CD4-positive, alpha-beta T cell treated with Interleukin-6 for 4 hours (primary cell): ENCODE results near the gene MCCD1.
A peak's percentile ranks its signal among the peaks of the same experiment; 100 is the strongest.

Experiments
- DNase-seq: peaks from one replicate; pipeline ENCODE4 v3.0.0-alpha.2; 2020; ENCODE audit warnings: mixed read lengths

MCCD1 gene

DNA sequence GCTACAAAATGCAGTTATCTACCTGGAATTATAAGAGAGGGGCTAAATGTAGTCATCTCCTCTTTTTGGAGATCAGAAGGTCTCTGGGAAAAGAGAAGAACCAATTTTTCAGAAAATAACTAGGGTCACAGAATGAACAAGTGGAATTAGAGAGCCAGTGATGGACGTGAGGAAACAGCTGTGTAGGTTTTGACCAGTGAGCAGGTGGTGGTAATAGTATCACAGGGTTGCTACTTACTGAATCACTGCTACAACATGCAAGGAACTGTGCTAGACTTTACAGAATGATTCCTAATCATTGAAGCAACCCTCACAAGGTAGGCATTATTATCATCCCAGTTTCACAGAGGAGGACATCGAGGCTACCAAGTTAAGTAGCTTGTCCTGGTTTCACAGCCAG is 15.9 kb downstream of the MCCD1 start:
- no peak for DNase-seq

DNA sequence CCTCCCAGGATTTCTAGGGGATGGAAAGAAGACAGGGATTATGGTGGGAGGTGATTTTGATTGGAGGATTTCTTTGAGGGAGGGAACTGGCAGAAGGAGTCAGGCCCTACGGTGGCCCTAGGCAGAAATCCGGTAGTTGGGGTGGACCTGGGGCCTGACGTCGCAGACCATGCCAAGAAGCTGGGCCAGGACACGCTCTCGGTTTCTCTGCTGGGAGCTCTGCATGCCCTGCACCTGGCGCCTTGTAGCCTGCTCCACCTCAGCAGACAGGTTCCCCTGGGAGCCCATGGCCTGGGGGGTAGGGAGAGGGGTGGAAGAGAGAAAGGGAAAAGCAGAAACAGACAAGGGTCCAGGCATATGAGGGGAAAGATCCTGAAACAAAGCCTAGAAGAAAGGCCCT is 16.5 kb downstream of the MCCD1 start:
- no peak for DNase-seq

DNA sequence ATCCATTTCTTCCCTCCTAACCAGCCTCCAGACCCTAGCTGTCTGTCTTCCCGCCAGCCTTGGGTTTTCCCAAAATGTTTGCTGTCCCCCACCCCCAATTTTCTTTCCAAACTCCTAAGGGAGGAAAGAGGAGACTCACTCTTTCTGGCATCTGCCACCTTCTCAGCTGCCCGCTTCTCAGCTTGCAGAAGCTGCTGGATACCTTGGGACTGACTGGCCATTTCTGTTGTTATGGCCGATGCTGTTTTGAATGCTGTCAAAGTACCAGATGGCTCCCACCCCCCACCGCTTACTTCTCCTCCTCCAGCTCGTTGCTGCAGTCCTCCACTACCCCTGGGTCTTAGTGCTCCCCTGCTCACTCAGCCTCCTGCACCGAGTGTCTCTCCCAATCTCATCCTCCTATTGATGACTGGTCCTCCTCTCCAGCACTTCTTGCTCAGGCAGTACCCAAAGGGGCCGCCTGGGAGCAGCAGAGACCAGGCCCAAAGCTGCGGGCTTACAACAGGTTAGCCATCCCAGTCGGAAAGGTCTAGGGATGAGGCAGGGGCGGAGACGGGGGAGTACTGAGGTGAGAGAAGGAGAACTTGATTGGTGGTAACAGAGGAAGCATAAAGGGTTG is 17.7 kb downstream of the MCCD1 start, which contains the start of gene ATP6V1G2:
Gene ATP6V1G2, minus strand, starts transcription at position 270 of the 619 bp plus-strand sequence. Its CDS starts 49 bp downstream, at position 221.
- peak; percentile 85 for DNase-seq

DNA sequence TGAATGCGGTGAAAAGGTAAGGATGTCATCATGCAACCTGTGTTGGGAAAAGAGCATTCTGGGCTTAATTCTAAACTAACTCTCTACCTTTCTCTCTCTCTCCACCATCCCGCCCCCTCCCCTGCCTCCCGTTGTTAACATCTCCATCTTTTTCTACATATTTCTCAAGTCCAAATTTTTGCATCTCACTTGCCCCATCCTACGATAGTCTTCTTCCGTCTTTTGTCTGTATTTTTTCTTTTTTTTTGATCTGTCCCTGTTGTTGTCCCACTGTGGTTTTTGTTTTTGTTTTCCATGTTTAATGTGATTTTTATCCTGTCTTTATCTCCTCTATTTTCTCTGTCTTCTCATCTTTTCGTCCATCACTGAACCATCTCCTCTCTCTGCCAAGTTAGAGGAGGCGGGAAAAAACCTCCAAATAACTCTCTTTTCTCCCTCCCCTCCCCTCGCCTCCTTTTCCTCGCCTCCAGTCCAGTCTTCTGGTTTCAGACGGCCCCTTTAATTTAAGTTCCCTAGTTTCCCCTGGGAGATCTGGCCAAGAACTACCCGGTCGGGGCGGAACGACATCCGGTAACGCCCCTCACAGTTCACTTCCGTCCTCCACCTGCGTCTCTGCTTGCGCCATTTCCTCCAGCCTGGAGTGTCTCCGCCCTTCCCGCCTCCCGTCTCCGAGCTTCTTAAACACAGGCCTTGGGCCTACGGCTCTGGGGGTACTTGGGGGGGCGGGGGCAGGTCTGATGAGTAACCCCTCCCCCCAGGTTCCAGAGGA is 18.4 kb downstream of the MCCD1 start, which contains the start of gene NFKBIL1:
Gene NFKBIL1, plus strand, starts transcription at position 651 of the 769 bp plus-strand sequence. Its CDS starts 87 bp downstream, at position 738.
- DNase-seq, result peak; percentile 91

DNA sequence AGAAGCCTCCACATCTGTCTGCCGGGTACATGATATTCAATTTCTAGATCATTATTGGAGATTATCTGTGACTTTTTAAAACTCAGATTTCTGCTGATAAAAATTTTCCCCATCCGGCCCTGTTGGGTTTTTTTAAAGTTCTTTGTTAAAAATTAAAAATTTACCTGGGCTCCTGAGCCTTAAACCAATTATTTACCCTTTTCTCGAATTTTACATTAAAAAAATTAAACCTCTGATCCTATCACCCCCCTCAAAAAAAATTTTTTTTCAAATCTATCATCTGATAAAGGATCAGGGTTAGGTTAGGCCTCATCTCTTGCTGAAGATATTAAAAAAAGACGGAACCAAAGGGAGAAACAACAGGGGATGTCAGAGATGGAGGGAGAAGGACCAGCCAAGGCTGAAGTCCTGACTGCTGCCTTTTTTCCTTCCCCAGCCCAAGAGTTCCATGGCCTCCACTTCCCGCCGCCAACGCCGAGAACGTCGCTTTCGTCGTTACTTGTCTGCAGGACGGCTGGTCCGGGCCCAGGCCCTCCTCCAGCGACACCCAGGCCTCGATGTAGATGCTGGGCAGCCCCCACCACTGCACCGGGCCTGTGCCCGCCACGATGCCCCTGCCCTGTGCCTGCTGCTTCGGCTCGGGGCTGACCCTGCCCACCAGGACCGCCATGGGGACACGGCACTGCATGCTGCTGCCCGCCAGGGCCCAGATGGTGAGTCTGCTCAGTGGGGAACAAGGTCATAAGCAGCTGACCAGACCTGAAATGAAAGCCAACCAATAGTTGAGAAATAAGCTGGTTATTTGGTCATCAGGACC is 19.2 kb downstream of the MCCD1 start:
- DNase-seq, result no peak

GRCh38 chr6:31548544-31548873 is 19.7 kb downstream of the MCCD1 start:
- no peak for DNase-seq

- DNase-seq, result peak; percentile 79
These were observed 22.6 kb downstream of the MCCD1 start for GRCh38 chr6:31551371-31551770.

DNA sequence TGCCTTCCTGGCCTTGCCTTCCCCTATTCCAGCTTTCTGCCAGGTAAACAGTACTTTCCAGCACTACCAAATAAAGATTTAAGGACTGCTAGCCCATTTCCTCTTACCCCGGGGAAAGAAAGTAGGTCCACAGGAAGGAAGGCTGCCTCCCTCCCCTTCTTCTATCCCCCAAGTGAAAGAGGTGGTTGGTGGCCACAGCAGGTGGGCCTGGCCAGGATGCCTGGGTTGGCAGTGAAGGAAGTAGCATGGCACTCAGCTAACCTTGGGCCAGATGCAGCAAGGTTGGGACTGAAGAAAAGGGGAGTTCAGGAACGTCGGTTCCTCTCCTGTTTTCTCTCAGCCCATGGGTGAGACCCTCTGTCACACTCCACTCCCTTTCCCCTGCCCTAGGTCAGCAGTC is 27.5 kb downstream of the MCCD1 start:
- DNase-seq, result no peak

GRCh38 chr6:31557443-31558317 is 28.9 kb downstream of the MCCD1 start:
- DNase-seq, result no peak

GRCh38 chr6:31558318-31558625 is 29.5 kb downstream of the MCCD1 start:
- no peak for DNase-seq

- peak; percentile 73 for DNase-seq
These were observed 30.1 kb downstream of the MCCD1 start for GRCh38 chr6:31558631-31559500.

DNA sequence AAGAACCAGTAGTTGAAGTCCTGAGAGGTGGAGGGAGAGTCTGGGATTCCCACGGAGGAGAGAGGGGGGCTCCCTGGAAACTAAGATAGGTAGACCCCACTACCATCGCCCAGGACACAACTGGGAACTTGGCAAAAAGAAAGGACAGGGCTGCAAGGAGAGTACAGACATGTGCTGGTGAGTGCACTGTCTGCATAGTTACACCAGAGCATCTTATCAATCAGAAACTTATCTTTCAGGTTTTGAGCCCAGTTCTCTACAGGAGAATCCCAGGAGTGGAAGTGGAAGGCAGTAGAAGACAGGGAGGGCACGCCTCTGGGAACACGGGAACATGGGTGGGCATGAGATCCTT is 30.8 kb downstream of the MCCD1 start:
- no peak for DNase-seq

- DNase-seq, result peak; percentile 69
These were observed 31.4 kb downstream of the MCCD1 start for GRCh38 chr6:31559958-31560696.

DNA sequence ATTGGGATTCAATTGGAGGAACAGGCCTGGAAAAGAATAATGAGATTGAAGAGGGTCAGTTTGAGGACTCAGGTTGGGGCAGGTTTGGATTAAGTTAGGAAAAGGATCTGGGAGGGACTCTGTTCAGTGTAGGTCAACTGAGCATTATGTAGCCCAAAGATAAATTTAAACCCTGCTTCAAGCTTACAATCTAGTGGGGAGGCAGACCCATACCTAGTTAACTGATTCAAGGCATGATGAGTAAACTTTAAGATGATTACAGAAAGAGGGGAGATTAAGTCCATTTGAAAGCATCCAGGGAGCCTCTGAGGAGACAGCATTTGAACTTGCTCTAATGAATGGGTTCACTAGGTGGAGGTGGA is 31.9 kb downstream of the MCCD1 start:
- DNase-seq, result no peak

GRCh38 chr6:31567531-31568370 is 39.0 kb downstream of the MCCD1 start:
- DNase-seq, result peak; percentile 56

- peak; percentile 66 for DNase-seq
These were observed 39.8 kb downstream of the MCCD1 start for GRCh38 chr6:31568537-31568961.

- DNase-seq, result no peak
These were observed 41.2 kb downstream of the MCCD1 start for GRCh38 chr6:31569861-31570536.

GRCh38 chr6:31572041-31572911 is 43.5 kb downstream of the MCCD1 start, which contains the start of gene LTA:
Gene LTA, plus strand, starts transcription at chr6:31572289. Its CDS starts 454 bp downstream, at chr6:31572743.
- peak; percentile 74 for DNase-seq
